CD4-positive, alpha-beta memory T cell (primary cell): Measurements from ENCODE around the gene GLS2. TPM values are rescaled to one million over a fixed set of nuclear protein-coding genes. Genes with fewer than 3 reads are reported as not detected.

ENCODE experiments used
- CTCF ChIA-PET: fragments of 350-600 bp; sonication (Branson Sonifier 250); formaldehyde crosslinking; loops from one replicate; lab custom pipeline; 2021; ENCODE audit warnings: inconsistent platforms; ENCODE audit not compliant: partially characterized antibody; lab: Charles Lee
- POLR2A ChIA-PET: fragments of 350-600 bp; sonication (Branson Sonifier 250); formaldehyde crosslinking; loops from one replicate; lab custom pipeline; 2021; ENCODE audit not compliant: partially characterized antibody; lab: Charles Lee
- DNase-seq, 5 donors: peaks; one replicate each; pipeline versions ENCODE4 v3.0.0 to v3.0.0-alpha.2; 2020 to 2022; ENCODE audit warnings: mixed read lengths in 1 of 5
- H3K27ac ChIP-seq: one replicate; pipeline ENCODE4 v1.7.0; 2013; ENCODE audit warnings: low read depth, low read length
- H3K27me3 ChIP-seq: 2 replicates; pipeline ENCODE4 v1.7.0; 2013; ENCODE audit warnings: mild to moderate bottlenecking, low read length, moderate library complexity; ENCODE audit not compliant: insufficient read depth
- H3K36me3 ChIP-seq: 2 replicates; pipeline ENCODE4 v1.7.0; 2013; ENCODE audit warnings: mild to moderate bottlenecking, low read length, moderate library complexity; ENCODE audit not compliant: insufficient read depth
- H3K4me1 ChIP-seq: 2 replicates; pipeline ENCODE4 v1.7.0; 2013; ENCODE audit warnings: mild to moderate bottlenecking, low read length, moderate library complexity; ENCODE audit not compliant: insufficient read depth
- H3K4me3 ChIP-seq, 2 donors: one replicate each; pipeline ENCODE4 v1.7.0; 2013; ENCODE audit warnings: low read length in 2 of 2, mild to moderate bottlenecking in 1 of 2
- H3K9me3 ChIP-seq, 2 donors: one replicate each; pipeline ENCODE4 v1.7.0; 2013; ENCODE audit warnings: low read length in 2 of 2, control low read depth in 1 of 2; ENCODE audit not compliant: control insufficient read depth in 1 of 2
- H3K27ac Mint-ChIP-seq, 7 donors: one replicate each; pipeline ENCODE4 v1.8.0; 2020 to 2021; ENCODE audit warnings: mixed read lengths in 7 of 7, mild to moderate bottlenecking in 6 of 7, inconsistent platforms in 3 of 7, moderate library complexity in 3 of 7
- H3K27me3 Mint-ChIP-seq, 2 donors: one replicate each; pipeline ENCODE4 v1.8.0; 2020 to 2021; ENCODE audit warnings: mixed read lengths in 2 of 2
- H3K36me3 Mint-ChIP-seq, 2 donors: one replicate each; pipeline ENCODE4 v1.8.0; 2020 to 2021; ENCODE audit warnings: mixed read lengths in 2 of 2, inconsistent platforms in 1 of 2, mild to moderate bottlenecking in 1 of 2
- H3K4me1 Mint-ChIP-seq, 4 donors: one replicate each; pipeline ENCODE4 v1.8.0; 2020 to 2021; ENCODE audit warnings: mixed read lengths in 4 of 4, mild to moderate bottlenecking in 1 of 4
- H3K4me3 Mint-ChIP-seq, 8 donors: one replicate each; pipeline ENCODE4 v1.8.0; 2020 to 2021; ENCODE audit warnings: mixed read lengths in 8 of 8, mild to moderate bottlenecking in 7 of 8, moderate library complexity in 6 of 8, inconsistent platforms in 3 of 8
- H3K9me3 Mint-ChIP-seq, 8 donors: one replicate each; pipeline ENCODE4 v1.8.0; 2020 to 2021; ENCODE audit warnings: mixed read lengths in 8 of 8, mild to moderate bottlenecking in 5 of 8, inconsistent platforms in 3 of 8, moderate library complexity in 1 of 8
- intact Hi-C: fragments of 100-400 bp; cut with micrococcal nuclease; formaldehyde crosslinking; loops from one replicate; pipeline ENCODE4 v1.15.1; 2023
- polyA plus RNA-seq, 2 donors: library from polyadenylated mRNA; unstranded; fragments of 300-500 nt; fragmentation: Illumina TruSeq; gene quantifications; one replicate each; pipeline ENCODE4 v1.2.3, GENCODE V29; 2021
- total RNA-seq, 2 experiments: library from RNA; stranded (reverse); gene quantifications; one replicate each; pipeline ENCODE4 v1.2.3, GENCODE V29; 2021

Gene GLS2
- total and polyA plus RNA-seq, 4 experiments from 2014 or later: 4.2 to 12.2 (median 7.4) TPM

- ChIA-PET CTCF (no interaction called here), POLR2A (interaction anchor here (1.4 kb wide), 1 partner anchor 256 kb away, joined by 3 read pairs; the partner anchor contains the start of gene RNF41)
- no peaks in the 10 kb centered on the region for H3K4me1 ChIP-seq
- Mint-ChIP-seq H3K36me3 (peaks cover 3 to 6% of the 10 kb centered on the region in 2 donors), H3K27me3 (no peaks in the 10 kb centered on the region), H3K9me3 (no peaks in the 10 kb centered on the region), H3K27ac (peak overlapping the region in 3 of 7 donors; percentile 22 to 52 (median 46)), H3K4me3 (no peak overlapping the region), H3K4me1 (no peaks in the 10 kb centered on the region)
- peaks cover 3% of the 10 kb centered on the region for H3K36me3 ChIP-seq
- H3K27me3 ChIP-seq: no peaks in the 10 kb centered on the region
- intact Hi-C loops: no loop called here
- no peak overlapping the region for H3K4me3 ChIP-seq
- H3K27ac ChIP-seq: no peak overlapping the region
- H3K9me3 ChIP-seq: no peaks in the 10 kb centered on the region
- DNase-seq: no peak
Observed at GRCh38 chr12:56477521-56478225, 10.3 kb downstream of the GLS2 start.

GRCh38 chr12:56476972-56477432, 11.0 kb downstream of the GLS2 start:
- Histone ChIP-seq H3K4me3 (no peak overlapping the region), H3K27me3 (no peaks in the 10 kb centered on the region), H3K27ac (no peak overlapping the region), H3K36me3 (peaks cover 3% of the 10 kb centered on the region), H3K9me3 (no peaks in the 10 kb centered on the region), H3K4me1 (no peaks in the 10 kb centered on the region)
- ChIA-PET POLR2A (interaction anchor here (1.4 kb wide), 1 partner anchor 255 kb away, joined by 3 read pairs; the partner anchor contains the start of gene RNF41), CTCF (no interaction called here)
- H3K4me3 Mint-ChIP-seq: no peak overlapping the region
- no peaks in the 10 kb centered on the region for H3K27me3 Mint-ChIP-seq
- peaks cover 0 to 2% (median under 1%) of the 10 kb centered on the region in 4 donors for H3K4me1 Mint-ChIP-seq
- H3K27ac Mint-ChIP-seq: no peak overlapping the region
- no peak for DNase-seq
- intact Hi-C loops: no loop called here
- H3K9me3 Mint-ChIP-seq: no peaks in the 10 kb centered on the region
- H3K36me3 Mint-ChIP-seq: peaks cover 3 to 9% of the 10 kb centered on the region in 2 donors

GRCh38 chr12:56476143-56476542, 11.8 kb downstream of the GLS2 start:
- no peaks in the 10 kb centered on the region for H3K9me3 Mint-ChIP-seq
- H3K4me1 ChIP-seq: peaks cover under 1% of the 10 kb centered on the region
- DNase-seq: no peak
- no peaks in the 10 kb centered on the region for H3K27me3 ChIP-seq
- peaks cover 3% of the 10 kb centered on the region for H3K36me3 ChIP-seq
- peaks cover 1 to 11% (median 3%) of the 10 kb centered on the region in 4 donors for H3K4me1 Mint-ChIP-seq
- H3K27ac ChIP-seq: no peak overlapping the region
- H3K27ac Mint-ChIP-seq: peak overlapping the region in 1 of 7 donors; percentile 74
- intact Hi-C loops: no loop called here
- CTCF ChIA-PET: no interaction called here
- H3K4me3 ChIP-seq: no peak overlapping the region
- H3K27me3 Mint-ChIP-seq: no peaks in the 10 kb centered on the region
- no peak overlapping the region for H3K4me3 Mint-ChIP-seq
- POLR2A ChIA-PET: no interaction called here
- H3K36me3 Mint-ChIP-seq: peaks cover 3 to 15% of the 10 kb centered on the region in 2 donors
- H3K9me3 ChIP-seq: no peaks in the 10 kb centered on the region

- H3K9me3 ChIP-seq: no peaks in the 10 kb centered on the region
- H3K4me3 ChIP-seq: no peak overlapping the region
- no peak for DNase-seq
- H3K4me1 ChIP-seq: peaks cover 12% of the 10 kb centered on the region
- H3K36me3 ChIP-seq: peaks cover 3% of the 10 kb centered on the region
- POLR2A ChIA-PET: no interaction called here
- Mint-ChIP-seq H3K36me3 (peaks cover 6 to 15% of the 10 kb centered on the region in 2 donors), H3K9me3 (no peaks in the 10 kb centered on the region), H3K4me1 (peaks cover 8 to 24% (median 13%) of the 10 kb centered on the region in 4 donors), H3K27ac (peak overlapping the region in 2 of 7 donors; percentile 14 to 61), H3K4me3 (no peak overlapping the region), H3K27me3 (no peaks in the 10 kb centered on the region)
- H3K27ac ChIP-seq: no peak overlapping the region
- H3K27me3 ChIP-seq: no peaks in the 10 kb centered on the region
- intact Hi-C loops: no loop called here
- CTCF ChIA-PET: interaction anchor here (0.6 to 2.2 kb wide), 2 partner anchors 17 to 229 kb away, joined by 4 to 6 read pairs; no protein-coding TSS in a partner anchor
Observed at GRCh38 chr12:56474389-56474788, 13.6 kb downstream of the GLS2 start.

GRCh38 chr12:56469007-56469930, 18.7 kb downstream of the GLS2 start:
- peaks cover 3% of the 10 kb centered on the region for H3K36me3 ChIP-seq
- Mint-ChIP-seq H3K9me3 (no peaks in the 10 kb centered on the region), H3K27ac (peak overlapping the region; percentile 94 to 99 (median 98)), H3K4me1 (peaks cover 14 to 42% (median 23%) of the 10 kb centered on the region in 4 donors), H3K36me3 (peaks cover 4 to 20% of the 10 kb centered on the region in 2 donors), H3K27me3 (no peaks in the 10 kb centered on the region), H3K4me3 (peak overlapping the region; percentile 93 to 98 (median 96))
- ChIA-PET CTCF (interaction anchor here (0.8 to 1.9 kb wide), 3 partner anchors 12 to 279 kb away, joined by 3 to 7 read pairs (median 4); partner anchors contain the start of genes RNF41 and SMARCC2), POLR2A (interaction anchor here (1.1 to 4.6 kb wide), 15 partner anchors 19 to 352 kb away, joined by 3 to 24 read pairs (median 6); partner anchors contain the start of genes CNPY2, ESYT1, GLS2 and IL23A)
- H3K4me1 ChIP-seq: peaks cover 22% of the 10 kb centered on the region
- intact Hi-C loops: loop anchor here (10.0 kb wide), 1 partner anchor 734 kb away; no protein-coding TSS in a partner anchor
- no peaks in the 10 kb centered on the region for H3K9me3 ChIP-seq
- H3K4me3 ChIP-seq: peak overlapping the region; percentile 90 to 98
- H3K27ac ChIP-seq: peak overlapping the region; percentile 73
- no peak for DNase-seq
- H3K27me3 ChIP-seq: no peaks in the 10 kb centered on the region

GRCh38 chr12:56468216-56469006, 19.6 kb downstream of the GLS2 start, which contains the start of gene SPRYD4:
TSS of gene SPRYD4 (plus strand) at chr12:56468578. CDS start at chr12:56468592, 14 bp downstream.
- intact Hi-C loops: loop anchor here (1.0 to 10.0 kb wide), 10 partner anchors 19 to 734 kb away; partner anchors contain the start of genes COQ10A, CS, GLS2 and RNF41

More at GRCh38 chr12:56468216-56469006, 19.6 kb downstream of the GLS2 start, which contains the start of gene SPRYD4:
- peaks cover 4 to 20% of the 10 kb centered on the region in 2 donors for H3K36me3 Mint-ChIP-seq
- CTCF ChIA-PET: interaction anchor here (0.7 to 1.9 kb wide), 5 partner anchors 152 to 350 kb away, joined by 3 to 7 read pairs (median 4); partner anchors contain the start of genes RNF41, SMARCC2 and ZC3H10
- Histone ChIP-seq H3K27me3 (no peaks in the 10 kb centered on the region), H3K9me3 (no peaks in the 10 kb centered on the region), H3K27ac (peak within 1 kb of the TSS; percentile 73), H3K4me1 (peaks cover 26% of the 10 kb centered on the region), H3K4me3 (peak within 1 kb of the TSS; percentile 90 to 98), H3K36me3 (peaks cover 2% of the 10 kb centered on the region)
- no peaks in the 10 kb centered on the region for H3K9me3 Mint-ChIP-seq
- peak within 1 kb of the TSS; percentile 94 to 99 (median 98) for H3K27ac Mint-ChIP-seq
- DNase-seq: peak; percentile 94 to 96 (median 95)
- H3K27me3 Mint-ChIP-seq: no peaks in the 10 kb centered on the region
- peak within 1 kb of the TSS; percentile 93 to 98 (median 96) for H3K4me3 Mint-ChIP-seq
- H3K4me1 Mint-ChIP-seq: peaks cover 14 to 44% (median 26%) of the 10 kb centered on the region in 4 donors
- POLR2A ChIA-PET: interaction anchor here (0.7 to 4.6 kb wide), 26 partner anchors 10 to 539 kb away, joined by 3 to 24 read pairs (median 4); partner anchors contain the start of genes ANKRD52, CNPY2, COQ10A and ESYT1
